GM12874 (cell line): ENCODE data around the gene ING4.

Source experiments
- TF ChIP-seq, protein P1 (sequence below): IDR thresholded peaks from 2 replicates; pipeline ENCODE4 v1.5.1; 2011; ENCODE audit warnings: low read depth, mild to moderate bottlenecking, control low read depth, low read length, moderate library complexity; ENCODE audit not compliant: insufficient read depth

The ING4 gene

GRCh38 chr12:6676962-6677361 is 14.0 kb upstream of the ING4 start:
- TF ChIP-seq, protein P1, sequence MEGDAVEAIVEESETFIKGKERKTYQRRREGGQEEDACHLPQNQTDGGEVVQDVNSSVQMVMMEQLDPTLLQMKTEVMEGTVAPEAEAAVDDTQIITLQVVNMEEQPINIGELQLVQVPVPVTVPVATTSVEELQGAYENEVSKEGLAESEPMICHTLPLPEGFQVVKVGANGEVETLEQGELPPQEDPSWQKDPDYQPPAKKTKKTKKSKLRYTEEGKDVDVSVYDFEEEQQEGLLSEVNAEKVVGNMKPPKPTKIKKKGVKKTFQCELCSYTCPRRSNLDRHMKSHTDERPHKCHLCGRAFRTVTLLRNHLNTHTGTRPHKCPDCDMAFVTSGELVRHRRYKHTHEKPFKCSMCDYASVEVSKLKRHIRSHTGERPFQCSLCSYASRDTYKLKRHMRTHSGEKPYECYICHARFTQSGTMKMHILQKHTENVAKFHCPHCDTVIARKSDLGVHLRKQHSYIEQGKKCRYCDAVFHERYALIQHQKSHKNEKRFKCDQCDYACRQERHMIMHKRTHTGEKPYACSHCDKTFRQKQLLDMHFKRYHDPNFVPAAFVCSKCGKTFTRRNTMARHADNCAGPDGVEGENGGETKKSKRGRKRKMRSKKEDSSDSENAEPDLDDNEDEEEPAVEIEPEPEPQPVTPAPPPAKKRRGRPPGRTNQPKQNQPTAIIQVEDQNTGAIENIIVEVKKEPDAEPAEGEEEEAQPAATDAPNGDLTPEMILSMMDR = no peak

DNA sequence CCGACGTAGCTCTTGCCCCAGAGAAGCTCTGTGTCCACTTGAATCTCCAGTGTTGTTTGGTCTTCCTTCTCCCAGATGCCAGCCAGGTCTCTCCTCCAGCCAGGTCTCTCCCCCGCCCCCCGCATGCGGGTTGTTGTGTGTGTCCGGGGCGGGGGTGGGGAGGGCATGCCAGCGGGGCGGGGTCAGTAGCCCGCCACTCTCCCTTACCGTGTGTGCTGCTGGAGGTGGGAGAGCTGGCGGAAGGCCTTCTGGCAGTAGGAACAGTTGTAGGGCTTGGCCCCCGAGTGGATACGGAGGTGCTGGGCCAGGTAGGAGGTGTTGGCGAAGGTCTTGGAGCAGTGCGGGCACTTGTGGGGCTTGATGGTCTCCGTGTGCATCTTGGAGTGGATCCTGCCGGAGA is 9.2 kb upstream of the ING4 start:
- TF ChIP-seq, protein P1 = no peak

- TF ChIP-seq, protein P1 = 0 out of 2 replicates have a peak, but pooled peaks have one; percentile 4
These were observed 4.8 kb upstream of the ING4 start for GRCh38 chr12:6667559-6668210.

- TF ChIP-seq, protein P1 = no peak
These were observed 3.3 kb upstream of the ING4 start for GRCh38 chr12:6666211-6666610.

GRCh38 chr12:6664902-6665301 is 2.0 kb upstream of the ING4 start:
- TF ChIP-seq, protein P1 = no peak

GRCh38 chr12:6662602-6662905 is 365 bp downstream of the ING4 start:
- TF ChIP-seq, protein P1 = no peak

DNA sequence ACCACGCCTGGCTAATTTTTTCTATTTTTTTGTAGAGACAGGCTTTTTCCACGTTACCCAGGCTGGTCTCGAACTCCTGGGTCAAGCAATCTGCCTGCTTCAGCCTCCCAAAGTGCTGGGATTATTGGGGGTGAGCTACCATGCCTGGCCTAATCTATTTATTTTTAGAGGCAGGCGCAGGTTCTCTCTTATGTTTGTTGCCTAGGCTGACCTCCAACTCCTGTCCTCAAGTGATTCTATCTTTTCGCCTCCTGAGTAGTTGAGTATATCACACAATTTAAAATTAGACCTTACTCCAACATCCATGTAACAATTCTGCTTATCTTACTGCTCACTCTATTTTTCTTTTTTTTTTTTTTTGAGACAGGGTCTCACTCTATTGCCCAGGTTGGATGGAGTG is 8.9 kb downstream of the ING4 start:
- TF ChIP-seq, protein P1 = no peak
